K562 (cell line): Measurements from ENCODE around the gene SPTBN5. TPM values are rescaled to one million over a fixed set of nuclear protein-coding genes. Genes with fewer than 3 reads are reported as not detected.

Source experiments
- ATAC-seq: fragments of 200-7000 bp; cut with Tn5 transposase; 3 replicates; pipeline ENCODE4 v1.9.1; 2020; ENCODE audit warnings: moderate library complexity
- BruUV-seq: library from RNA; stranded (reverse); fragments of 400-500 nt; replicated peaks from 2 replicates; lab custom pipeline; 2021; lab: Mats Ljungman, UMichigan
- CTCF ChIA-PET: fragments of 300-600 bp; formaldehyde crosslinking; extraction: SDS; loops from one replicate; lab custom pipeline; 2021; ENCODE audit warnings: low intra/inter-chr PET ratio; lab: Yijun Ruan, JAX
- POLR2A ChIA-PET: fragments of 300-600, 350-650 bp; sonication (Branson Sonifier 250); formaldehyde crosslinking; extraction: SDS; loops from one replicate; lab custom pipeline; 2021; ENCODE audit warnings: antibody characterized with exemption, inconsistent platforms; lab: Yijun Ruan, JAX
- DNase-seq, 4 experiments: peaks; one replicate each; pipeline versions ENCODE4 v3.0.0 to v3.0.0-alpha.2; 2011 to 2018; ENCODE audit warnings: low spot score in 3 of 4, mixed read lengths in 3 of 4; ENCODE audit errors: extremely low read depth in 1 of 4
- FAIRE-seq: peaks from 2 replicates; lab custom pipeline; 2011; peaks lifted over from hg19 to GRCh38; lab: Jason Lieb, UNC
- H2AFZ ChIP-seq: 2 replicates; pipeline ENCODE4 v1.6.0; 2011; ENCODE audit warnings: low read depth, low read length, control low read depth, inconsistent platforms
- H3K27ac ChIP-seq: fragments of 200-600 bp; 3 replicates; pipeline ENCODE4 v1.8.0; 2011; ENCODE audit warnings: low read depth, mild to moderate bottlenecking, control low read depth, inconsistent platforms, low read length, moderate library complexity, mixed read lengths; ENCODE audit errors: extremely low read depth
- H3K27me3 ChIP-seq, 2 experiments: fragments of 300-600 bp in 1 of 2; 2 replicates in 1 of 2; 3 replicates in 1 of 2; pipeline versions ENCODE4 v1.6.0 to v1.8.0; 2011; ENCODE audit warnings: inconsistent platforms in 2 of 2, low read length in 2 of 2, mild to moderate bottlenecking in 1 of 2, mixed read lengths in 1 of 2, moderate library complexity in 1 of 2; ENCODE audit not compliant: control insufficient read depth in 2 of 2, insufficient read depth in 2 of 2
- H3K36me3 ChIP-seq: fragments of 300-600 bp; 3 replicates; pipeline ENCODE4 v1.8.0; 2011; ENCODE audit warnings: mild to moderate bottlenecking, low read length, inconsistent platforms; ENCODE audit not compliant: control insufficient read depth, insufficient read depth
- H3K4me1 ChIP-seq, 2 experiments: fragments of 200-600 bp in 1 of 2; replicated peaks in 1 of 2; 2 replicates in 1 of 2; 3 replicates in 1 of 2; pipeline versions ENCODE4 v1.5.1 to v1.8.0; 2011; ENCODE audit warnings: inconsistent platforms in 2 of 2, low read length in 2 of 2, mild to moderate bottlenecking in 1 of 2, mixed read lengths in 1 of 2, moderate library complexity in 1 of 2; ENCODE audit not compliant: control insufficient read depth in 2 of 2, insufficient read depth in 2 of 2
- H3K4me2 ChIP-seq: 2 replicates; pipeline ENCODE4 v1.6.1; 2011; ENCODE audit warnings: low read length, control low read depth, inconsistent platforms, mixed read lengths; ENCODE audit not compliant: insufficient read depth
- H3K4me3 ChIP-seq: fragments of 200-600 bp; sonication (generic), shearing (Covaris generic); 2 replicates; pipeline ENCODE4 v1.5.1; 2016; ENCODE audit warnings: control low read depth, inconsistent platforms
- H3K79me2 ChIP-seq: fragments of 200-600 bp; 3 replicates; pipeline ENCODE4 v1.8.0; 2011; ENCODE audit warnings: low read length, inconsistent platforms; ENCODE audit not compliant: control insufficient read depth, insufficient read depth
- H3K9ac ChIP-seq, 2 experiments: 2 replicates each; pipeline versions ENCODE4 v1.6.0 to v1.6.1; 2011; ENCODE audit warnings: low read depth in 2 of 2, low read length in 2 of 2, control low read depth in 1 of 2, inconsistent platforms in 1 of 2, mild to moderate bottlenecking in 1 of 2, mixed read lengths in 1 of 2; ENCODE audit not compliant: insufficient read depth in 1 of 2
- H3K9me1 ChIP-seq: one replicate; pipeline ENCODE4 v1.6.0; 2011; ENCODE audit warnings: inconsistent platforms, mild to moderate bottlenecking, low read length, moderate library complexity; ENCODE audit not compliant: control insufficient read depth, insufficient read depth
- H3K9me3 ChIP-seq: replicated peaks from 2 replicates; pipeline ENCODE4 v1.5.1; 2011; ENCODE audit warnings: low read depth, low read length, inconsistent platforms; ENCODE audit not compliant: control insufficient read depth, insufficient read depth
- H4K20me1 ChIP-seq: replicated peaks from 2 replicates; pipeline ENCODE4 v1.6.1; 2011; ENCODE audit warnings: low read length, inconsistent platforms, mixed read lengths; ENCODE audit not compliant: control insufficient read depth, insufficient read depth
- BHLHE40 ChIP-seq: IDR thresholded peaks from 2 replicates; pipeline ENCODE4 v1.6.1; 2011; ENCODE audit warnings: low read length, improper control_type of control experiment
- CBX3 ChIP-seq, 2 experiments: IDR thresholded peaks; 1 replicate in 1 of 2; 2 replicates in 1 of 2; pipeline ENCODE4 v1.6.1; 2012; ENCODE audit warnings: inconsistent platforms in 2 of 2, low read length in 2 of 2, borderline replicate concordance in 1 of 2, control low read depth in 1 of 2
- FOXP1 ChIP-seq: sonication (generic); formaldehyde crosslinking; IDR thresholded peaks from 2 replicates; pipeline ENCODE4 v1.8.0; 2022; ENCODE audit warnings: mild to moderate bottlenecking, missing genetic modification reagents
- L3MBTL2 ChIP-seq: fragments of 450-650 bp; IDR thresholded peaks from 2 replicates; pipeline ENCODE4 v1.6.1; 2016; ENCODE audit warnings: mild to moderate bottlenecking, moderate library complexity
- NONO ChIP-seq, 2 experiments: fragments of 200-400 bp in 1 of 2; fragments of 450-650 bp in 1 of 2; formaldehyde crosslinking in 1 of 2; IDR thresholded peaks; 2 replicates each; pipeline ENCODE4 v1.6.1; 2017; ENCODE audit warnings: low read depth in 2 of 2, mild to moderate bottlenecking in 2 of 2, moderate library complexity in 2 of 2, low read length in 1 of 2
- PHF21A ChIP-seq: fragments of 450-650 bp; IDR thresholded peaks from 2 replicates; pipeline ENCODE4 v1.6.1; 2017; ENCODE audit warnings: low read depth, borderline replicate concordance
- ZBTB17 ChIP-seq: fragments of 450-650 bp; formaldehyde crosslinking; IDR thresholded peaks from 2 replicates; pipeline ENCODE4 v1.4.0; 2020; ENCODE audit warnings: mild to moderate bottlenecking
- ZFX ChIP-seq: sonication (generic); formaldehyde crosslinking; IDR thresholded peaks from 2 replicates; pipeline ENCODE4 v1.8.0; 2022; ENCODE audit warnings: mild to moderate bottlenecking, missing genetic modification reagents, moderate library complexity
- ZNF224 ChIP-seq: sonication (generic); formaldehyde crosslinking; IDR thresholded peaks from 2 replicates; pipeline ENCODE4 v1.8.0; 2022; ENCODE audit warnings: mild to moderate bottlenecking, missing genetic modification reagents
- WGBS: fragments of 100-300 bp; shearing (Covaris generic); methylation state at CpG from one replicate; pipeline ENCODE4 v1.1.6; 2016; ENCODE audit warnings: low coverage, mixed read lengths; ENCODE audit not compliant: insufficient coverage; ENCODE audit errors: missing lambda C conversion rate; 5-methylcytosine and 5-hydroxymethylcytosine counted together
- in situ Hi-C: fragments of 300-500 bp; cut with MboI; formaldehyde crosslinking; loops from 4 replicates; pipeline ENCODE4 v1.15.0; 2018; ENCODE audit warnings: inconsistent platforms, mixed read lengths
- intact Hi-C: fragments of 100-400 bp; cut with micrococcal nuclease; formaldehyde crosslinking; loops from 2 replicates; pipeline ENCODE4 v1.14.2; 2022
- polyA plus RNA-seq, 8 experiments: library from polyadenylated mRNA; depleted of rRNA in 4 of 8; stranded (reverse) in 5 of 8; unstranded in 3 of 8; fragments of >200 nt; fragmentation: Nextera tagmentation in 2 of 8; fragmentation: Illumina TruSeq in 1 of 8; extraction: Ambion mirVana in 2 of 8; extraction: Trizol in 1 of 8; gene quantifications; 2 replicates each; pipeline versions ENCODE4 v1.2.1 to v1.2.3, GENCODE V29; 2011 to 2014; ENCODE audit warnings: inconsistent platforms in 1 of 8, missing spikeins in 1 of 8
- total RNA-seq, 7 experiments: library from RNA; depleted of rRNA in 6 of 7; stranded (reverse); fragments of >200 nt in 6 of 7; fragmentation: Illumina TruSeq in 2 of 7; extraction: Trizol in 2 of 7; gene quantifications; 2 replicates each; pipeline versions ENCODE4 v1.2.1 to v1.2.3, GENCODE V29; 2011 to 2021; ENCODE audit warnings: low replicate concordance in 1 of 7
- TF ChIP-seq, protein P1 (sequence below): sonication (generic); formaldehyde crosslinking; IDR thresholded peaks from 2 replicates; pipeline ENCODE4 v1.9.0; 2022; ENCODE audit warnings: mild to moderate bottlenecking, missing genetic modification reagents
- TF ChIP-seq, protein P2 (sequence below), 2 experiments: IDR thresholded peaks; 2 replicates each; pipeline ENCODE4 v1.6.1; 2011; ENCODE audit warnings: borderline replicate concordance in 1 of 2, control low read depth in 1 of 2, low read depth in 1 of 2, low read length in 1 of 2, mild to moderate bottlenecking in 1 of 2, mixed read lengths in 1 of 2, moderate library complexity in 1 of 2; ENCODE audit not compliant: insufficient read depth in 1 of 2, insufficient read length in 1 of 2, poor library complexity in 1 of 2, severe bottlenecking in 1 of 2; ENCODE audit errors: extremely low read depth in 1 of 2
- TF ChIP-seq, protein P3 (sequence below): sonication (generic); formaldehyde crosslinking; IDR thresholded peaks from 2 replicates; pipeline ENCODE4 v1.8.1; 2023; ENCODE audit warnings: mild to moderate bottlenecking, missing genetic modification reagents
- TF ChIP-seq, protein P4 (sequence below): sonication (generic); formaldehyde crosslinking; IDR thresholded peaks from 2 replicates; pipeline ENCODE4 v1.9.0; 2022; ENCODE audit warnings: mild to moderate bottlenecking, missing genetic modification reagents
- TF ChIP-seq, protein P5 (sequence below): fragments of 200-800 bp; sonication (Bioruptor generic); IDR thresholded peaks from 2 replicates; pipeline ENCODE4 v1.6.1; 2017; ENCODE audit warnings: missing genetic modification characterization, missing compliant biosample characterization

Gene SPTBN5
- total and polyA plus RNA-seq, 9 of the 15 experiments (the other 6 are each of a cell fraction or from before 2014, with no cell fraction given) = 0.02 TPM; not detected in 8

DNA sequence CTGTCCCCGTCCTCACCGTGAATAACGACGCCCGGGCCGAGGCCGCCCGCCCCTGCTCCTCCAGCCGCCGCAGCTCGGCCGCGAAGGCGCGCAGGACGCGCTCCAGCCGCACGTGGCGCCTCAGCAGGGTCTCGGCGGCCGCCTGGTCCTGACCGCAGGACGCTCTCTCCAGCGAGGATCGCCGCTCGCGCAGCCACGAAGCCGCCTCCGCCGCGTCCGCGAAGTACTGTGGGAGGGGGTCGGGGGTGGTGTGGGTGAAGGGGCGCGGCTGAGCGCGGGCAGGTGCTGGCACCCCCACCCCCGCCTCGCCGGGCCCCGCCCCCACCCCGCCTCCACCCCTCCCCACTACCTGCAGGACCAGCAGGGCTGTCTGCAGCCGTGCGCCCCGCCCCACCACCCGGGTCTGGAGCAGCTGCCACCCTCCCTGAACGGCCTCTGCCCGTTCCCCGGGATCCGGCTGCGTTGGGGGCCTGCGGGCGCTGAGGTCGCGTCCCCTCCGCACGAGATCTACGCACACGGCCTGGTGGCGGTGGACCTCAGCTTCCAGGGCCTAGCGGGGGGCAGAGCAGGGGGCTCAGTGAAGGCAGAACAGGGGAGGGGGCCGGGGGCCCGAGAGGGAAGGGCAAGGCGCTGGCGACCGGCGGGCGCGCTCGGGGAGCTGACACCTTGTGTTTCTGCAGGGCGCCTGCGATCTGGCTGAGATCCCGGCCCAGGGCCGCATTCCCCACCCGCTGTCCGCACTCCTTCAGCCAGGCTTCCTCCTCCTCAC is 11.7 kb downstream of the SPTBN5 start:
- peak; percentile 75 for ATAC-seq
- intact Hi-C loops = no loop called here
- no peak for TF ChIP-seq PHF21A
- peak; percentile 88 for TF ChIP-seq L3MBTL2
- 0 out of 2 replicates have a peak, but pooled peaks have one; percentile 30 for TF ChIP-seq BHLHE40
- TF ChIP-seq CBX3 (IDR thresholded peaks at IDR 0.05; ENCODE audit: borderline replicate concordance in 1 of 2, low read length in 2 of 2) = 0 out of 3 replicates have a peak, but pooled peaks of 1 of the 2 experiments have one; percentile 20
- no peak for TF ChIP-seq ZBTB17 (CRISPR knock-in tag)
- TF ChIP-seq, protein P1, sequence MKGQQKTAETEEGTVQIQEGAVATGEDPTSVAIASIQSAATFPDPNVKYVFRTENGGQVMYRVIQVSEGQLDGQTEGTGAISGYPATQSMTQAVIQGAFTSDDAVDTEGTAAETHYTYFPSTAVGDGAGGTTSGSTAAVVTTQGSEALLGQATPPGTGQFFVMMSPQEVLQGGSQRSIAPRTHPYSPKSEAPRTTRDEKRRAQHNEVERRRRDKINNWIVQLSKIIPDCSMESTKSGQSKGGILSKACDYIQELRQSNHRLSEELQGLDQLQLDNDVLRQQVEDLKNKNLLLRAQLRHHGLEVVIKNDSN (CRISPR knock-in tag) = peak; percentile 23; the same call in 1 of the 2 replicates
- TF ChIP-seq, protein P2, sequence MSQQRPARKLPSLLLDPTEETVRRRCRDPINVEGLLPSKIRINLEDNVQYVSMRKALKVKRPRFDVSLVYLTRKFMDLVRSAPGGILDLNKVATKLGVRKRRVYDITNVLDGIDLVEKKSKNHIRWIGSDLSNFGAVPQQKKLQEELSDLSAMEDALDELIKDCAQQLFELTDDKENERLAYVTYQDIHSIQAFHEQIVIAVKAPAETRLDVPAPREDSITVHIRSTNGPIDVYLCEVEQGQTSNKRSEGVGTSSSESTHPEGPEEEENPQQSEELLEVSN (IDR thresholded peaks at IDR 0.05; ENCODE audit: borderline replicate concordance in 1 of 2, extremely low read depth in 1 of 2, insufficient read depth in 1 of 2, insufficient read length in 1 of 2, low read depth in 1 of 2, low read length in 1 of 2, poor library complexity in 1 of 2, severe bottlenecking in 1 of 2) = peak; percentile 80 to 97
- TF ChIP-seq, protein P3, sequence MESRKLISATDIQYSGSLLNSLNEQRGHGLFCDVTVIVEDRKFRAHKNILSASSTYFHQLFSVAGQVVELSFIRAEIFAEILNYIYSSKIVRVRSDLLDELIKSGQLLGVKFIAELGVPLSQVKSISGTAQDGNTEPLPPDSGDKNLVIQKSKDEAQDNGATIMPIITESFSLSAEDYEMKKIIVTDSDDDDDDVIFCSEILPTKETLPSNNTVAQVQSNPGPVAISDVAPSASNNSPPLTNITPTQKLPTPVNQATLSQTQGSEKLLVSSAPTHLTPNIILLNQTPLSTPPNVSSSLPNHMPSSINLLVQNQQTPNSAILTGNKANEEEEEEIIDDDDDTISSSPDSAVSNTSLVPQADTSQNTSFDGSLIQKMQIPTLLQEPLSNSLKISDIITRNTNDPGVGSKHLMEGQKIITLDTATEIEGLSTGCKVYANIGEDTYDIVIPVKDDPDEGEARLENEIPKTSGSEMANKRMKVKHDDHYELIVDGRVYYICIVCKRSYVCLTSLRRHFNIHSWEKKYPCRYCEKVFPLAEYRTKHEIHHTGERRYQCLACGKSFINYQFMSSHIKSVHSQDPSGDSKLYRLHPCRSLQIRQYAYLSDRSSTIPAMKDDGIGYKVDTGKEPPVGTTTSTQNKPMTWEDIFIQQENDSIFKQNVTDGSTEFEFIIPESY (CRISPR knock-in tag) = 0 out of 2 replicates have a peak, but pooled peaks have one; percentile 10
- TF ChIP-seq ZFX (CRISPR knock-in tag) = peak; percentile 48
- TF ChIP-seq, protein P4, sequence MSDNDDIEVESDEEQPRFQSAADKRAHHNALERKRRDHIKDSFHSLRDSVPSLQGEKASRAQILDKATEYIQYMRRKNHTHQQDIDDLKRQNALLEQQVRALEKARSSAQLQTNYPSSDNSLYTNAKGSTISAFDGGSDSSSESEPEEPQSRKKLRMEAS (CRISPR knock-in tag) = peak; percentile 78
- no peak for TF ChIP-seq NONO (IDR thresholded peaks at IDR 0.05; ENCODE audit: low read depth in 2 of 2, low read length in 1 of 2)
- TF ChIP-seq ZNF224 (CRISPR knock-in tag) = no peak
- TF ChIP-seq, protein P5, sequence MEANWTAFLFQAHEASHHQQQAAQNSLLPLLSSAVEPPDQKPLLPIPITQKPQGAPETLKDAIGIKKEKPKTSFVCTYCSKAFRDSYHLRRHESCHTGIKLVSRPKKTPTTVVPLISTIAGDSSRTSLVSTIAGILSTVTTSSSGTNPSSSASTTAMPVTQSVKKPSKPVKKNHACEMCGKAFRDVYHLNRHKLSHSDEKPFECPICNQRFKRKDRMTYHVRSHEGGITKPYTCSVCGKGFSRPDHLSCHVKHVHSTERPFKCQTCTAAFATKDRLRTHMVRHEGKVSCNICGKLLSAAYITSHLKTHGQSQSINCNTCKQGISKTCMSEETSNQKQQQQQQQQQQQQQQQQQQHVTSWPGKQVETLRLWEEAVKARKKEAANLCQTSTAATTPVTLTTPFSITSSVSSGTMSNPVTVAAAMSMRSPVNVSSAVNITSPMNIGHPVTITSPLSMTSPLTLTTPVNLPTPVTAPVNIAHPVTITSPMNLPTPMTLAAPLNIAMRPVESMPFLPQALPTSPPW (CRISPR knock-in tag) = 0 out of 2 replicates have a peak, but pooled peaks have one; percentile 20
- 0 out of 2 replicates have a peak, but pooled peaks have one; percentile 29 for TF ChIP-seq FOXP1 (CRISPR knock-in tag)

More for the DNA sequence above, 11.7 kb downstream of the SPTBN5 start:
- Histone ChIP-seq H3K4me3 (no peak overlapping the region), H4K20me1 (peaks cover 9% of the 10 kb centered on the region; the same call in 1 of the 2 replicates), H3K27ac (no peak overlapping the region), H3K9me3 (no peaks in the 10 kb centered on the region), H3K36me3 (no peaks in the 10 kb centered on the region), H2AFZ (0 out of 2 replicates have a peak overlapping the region, but pooled peaks have one; percentile 38), H3K79me2 (no peaks in the 10 kb centered on the region), H3K27me3 (peaks cover 25 to 81% of the 10 kb centered on the region in 2 experiments; a peak in 4 of 5 replicates), H3K4me1 (peaks cover 2 to 36% of the 10 kb centered on the region in 2 experiments; a peak in 3 of 5 replicates), H3K9me1 (no peaks in the 10 kb centered on the region), H3K4me2 (no peak overlapping the region), H3K9ac (0 out of 4 replicates have a peak overlapping the region, but pooled peaks of 1 of the 2 experiments have one; percentile 70)
- WGBS = 41% methylated on average over 25 of the region's 81 CpGs
- ChIA-PET CTCF (no interaction called here), POLR2A (interaction anchor here (0.6 to 1.0 kb wide), 2 partner anchors 9 to 925 kb away, joined by 3 read pairs; no protein-coding TSS in a partner anchor)
- FAIRE-seq = no peak
- in situ Hi-C loops = no loop called here
- peak; percentile 27 to 75 (median 60) for DNase-seq
- BruUV-seq = no TSS peak
